ENCODE data around the gene EMC10.

- TF ChIP-seq CTCF (IDR thresholded peaks at IDR 0.05; ENCODE audit: low read depth, low read length, poor library complexity, severe bottlenecking) (no peak), EZH2phosphoT487 (IDR thresholded peaks at IDR 0.05; ENCODE audit: borderline replicate concordance, low read length) (no peak)
Measured at GRCh38 chr19:50453243-50453642, 23.1 kb upstream of the EMC10 start.
